Keratinocyte (primary cell): ENCODE data around the gene ZNF316.

Experiments
- CTCF ChIP-seq, 3 experiments: IDR thresholded peaks in 1 of 3; conservative IDR thresholded peaks in 1 of 3; optimal IDR thresholded peaks in 1 of 3; 2 replicates in 2 of 3; 3 replicates in 1 of 3; pipeline versions ENCODE3 to v1.5.1; 2011; ENCODE audit warnings: low read length in 3 of 3, mild to moderate bottlenecking in 3 of 3, moderate library complexity in 2 of 3, control low read depth in 1 of 3, inconsistent platforms in 1 of 3; ENCODE audit not compliant: insufficient read depth in 2 of 3; ENCODE audit errors: extremely low read depth in 1 of 3
- EZH2 ChIP-seq: IDR thresholded peaks from one replicate; pipeline ENCODE4 v1.6.1; 2012; ENCODE audit warnings: inconsistent platforms, mild to moderate bottlenecking, low read length, moderate library complexity

GRCh38 chr7:6636741-6637543 lies at the start of gene ZNF316:
- TF ChIP-seq CTCF (optimal IDR thresholded peaks at IDR 0.05 in 1 of 3, IDR thresholded peaks at IDR 0.05 in 1 of 3, conservative IDR thresholded peaks at IDR 0.05 in 1 of 3; ENCODE audit: extremely low read depth in 1 of 3, insufficient read depth in 2 of 3, low read length in 3 of 3) (no peak), EZH2 (no peak)
